Activated CD4-positive, alpha-beta T cell treated with anti-CD3 and anti-CD28 coated beads, Interleukin-10, Interleukin-2, amounts not matched to agents 100 ng/mL and 50 ng/mL, durations not matched to agents 16 hours and 8 hours (primary cell): ENCODE results near the gene SSBP3.
"Not testable (repeated sequence)": the region's sequence is repeated elsewhere in the genome, so short reads cannot be mapped to it uniquely, and the experiment has no call there.

Experiments
- DNase-seq: peaks from one replicate; pipeline ENCODE4 v3.0.0-alpha.2; 2020

Gene SSBP3

GRCh38 chr1:54406339-54407153 lies at the start of gene SSBP3:
TSS of gene SSBP3 (minus strand) at chr1:54406394.
- peak; percentile 95 for DNase-seq

GRCh38 chr1:54453509-54453908 lies 47.3 kb upstream of the SSBP3 start:
- no peak for DNase-seq

GRCh38 chr1:54453022-54453421 lies 46.8 kb upstream of the SSBP3 start:
- DNase-seq: no peak

- DNase-seq: not testable (repeated sequence)
Measured at GRCh38 chr1:54449431-54449830, 43.2 kb upstream of the SSBP3 start.

GRCh38 chr1:54448801-54449200 lies 42.6 kb upstream of the SSBP3 start:
- not testable (repeated sequence) for DNase-seq

- not testable (repeated sequence) for DNase-seq
Measured at GRCh38 chr1:54447081-54447480, 40.9 kb upstream of the SSBP3 start.

GRCh38 chr1:54442185-54442584 lies 36.0 kb upstream of the SSBP3 start:
- no peak for DNase-seq

- DNase-seq: no peak
Measured at GRCh38 chr1:54439550-54440223, 33.5 kb upstream of the SSBP3 start.

GRCh38 chr1:54437783-54438182 lies 31.6 kb upstream of the SSBP3 start:
- no peak for DNase-seq

GRCh38 chr1:54436826-54437225 lies 30.6 kb upstream of the SSBP3 start:
- DNase-seq: no peak

GRCh38 chr1:54429838-54430237 lies 23.6 kb upstream of the SSBP3 start:
- DNase-seq: no peak

GRCh38 chr1:54428837-54429518 lies 22.8 kb upstream of the SSBP3 start:
- DNase-seq: no peak

GRCh38 chr1:54425152-54425584 lies 19.0 kb upstream of the SSBP3 start:
- DNase-seq: no peak

GRCh38 chr1:54424398-54424797 lies 18.2 kb upstream of the SSBP3 start:
- no peak for DNase-seq

- no peak for DNase-seq
Measured at GRCh38 chr1:54421101-54421504, 14.9 kb upstream of the SSBP3 start.

- DNase-seq: not testable (repeated sequence)
Measured at GRCh38 chr1:54418598-54418997, 12.4 kb upstream of the SSBP3 start.

- no peak for DNase-seq
Measured at GRCh38 chr1:54417123-54417522, 10.9 kb upstream of the SSBP3 start.

GRCh38 chr1:54416435-54416834 lies 10.2 kb upstream of the SSBP3 start:
- DNase-seq: no peak

- no peak for DNase-seq
Measured at GRCh38 chr1:54415991-54416390, 9.8 kb upstream of the SSBP3 start.

GRCh38 chr1:54415533-54415932 lies 9.3 kb upstream of the SSBP3 start:
- DNase-seq: no peak

- DNase-seq: no peak
Measured at GRCh38 chr1:54413732-54414131, 7.5 kb upstream of the SSBP3 start.

GRCh38 chr1:54413295-54413694 lies 7.1 kb upstream of the SSBP3 start:
- peak; percentile 32 for DNase-seq

- DNase-seq: no peak
Measured at GRCh38 chr1:54410359-54410758, 4.2 kb upstream of the SSBP3 start.
